GM19438 (cell line): ENCODE results near the gene NPBWR2.
A peak's percentile ranks its signal among the peaks of the same experiment; 100 is the strongest.

Source experiments
- ATAC-seq: cut with Tn5 transposase; IDR thresholded peaks from one replicate; pipeline ENCODE4 v1.9.1; 2021; ENCODE audit warnings: low read depth; ENCODE audit not compliant: unreplicated experiment

NPBWR2 gene

DNA sequence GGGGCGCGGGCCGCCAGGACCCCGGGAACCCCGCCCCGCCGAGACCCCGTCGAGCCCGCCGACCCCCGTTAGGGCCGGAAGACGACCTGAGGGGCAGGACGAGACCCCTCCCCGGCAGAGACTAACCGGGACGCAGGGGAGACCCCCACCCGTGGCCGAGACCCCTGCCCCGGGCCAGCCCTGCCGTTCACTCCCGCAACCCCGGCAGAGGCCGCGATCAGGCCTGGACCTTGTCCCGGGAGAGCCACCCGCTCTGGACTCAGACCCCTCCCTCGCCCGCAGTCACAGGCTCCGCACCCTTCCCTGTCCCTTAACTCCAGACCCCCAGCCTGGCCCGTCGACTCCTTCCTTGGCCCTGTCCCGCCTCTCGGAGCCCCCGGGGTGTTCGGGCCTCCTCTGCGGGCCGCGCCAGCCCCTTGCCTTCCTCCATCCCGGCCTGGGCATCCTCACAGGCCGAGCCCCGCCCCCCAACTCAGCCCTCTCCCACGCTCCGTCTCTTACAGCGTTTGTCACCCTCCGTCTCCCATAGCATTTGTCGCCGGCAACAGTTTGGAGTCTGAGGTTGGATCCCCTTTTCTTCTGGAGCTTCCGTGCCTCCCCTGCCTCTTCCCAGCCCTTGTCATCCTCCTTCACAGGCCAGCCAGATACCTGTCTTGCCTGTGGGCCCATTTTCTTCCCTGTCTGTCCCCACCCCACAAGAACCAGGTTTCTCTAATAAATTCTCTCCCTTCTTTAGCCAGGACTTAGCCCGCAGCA, 43.8 kb downstream of the NPBWR2 start:
- ATAC-seq, result no peak

DNA sequence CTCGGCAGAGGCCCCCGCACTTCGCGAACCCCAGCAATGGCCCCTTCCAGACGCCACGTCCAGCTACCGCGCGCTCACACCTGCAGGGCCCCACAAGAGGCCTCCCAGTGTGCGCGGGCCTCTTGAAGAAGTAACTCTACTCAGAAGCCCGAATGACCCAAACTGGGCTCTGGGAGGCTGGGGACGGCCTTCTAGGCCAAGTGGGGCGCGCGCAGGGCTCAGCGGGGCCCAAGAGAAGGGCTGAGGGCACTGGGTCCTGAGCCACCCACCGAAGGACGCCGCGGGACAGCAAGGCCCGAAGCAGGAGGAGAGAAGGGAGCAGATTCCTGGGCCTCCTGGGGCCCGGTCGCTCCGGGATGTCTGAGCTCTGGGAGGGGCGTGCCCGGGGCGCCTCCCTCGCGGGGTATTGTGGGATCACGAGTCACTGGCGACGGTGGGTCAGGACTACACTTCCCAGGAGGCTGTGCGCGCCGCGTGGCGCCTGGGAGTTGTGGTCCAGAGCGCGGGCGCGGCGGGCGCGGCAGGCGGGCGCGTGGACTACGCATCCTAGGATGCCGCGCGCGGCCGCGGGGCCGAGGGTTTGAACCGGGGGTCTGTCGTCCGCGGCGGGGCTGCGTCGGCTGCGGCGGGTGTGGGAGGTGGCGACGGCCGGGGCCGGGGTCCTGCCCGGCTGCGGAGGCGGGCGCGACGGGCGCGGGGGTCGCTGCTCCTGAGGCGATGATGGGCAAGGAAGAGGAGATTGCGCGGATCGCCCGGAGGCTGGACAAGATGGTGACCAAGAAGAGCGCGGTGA, 44.6 kb downstream of the NPBWR2 start, which contains the start of gene TCEA2:
Gene TCEA2, plus strand, starts transcription at position 603 of the 793 bp plus-strand sequence. Its CDS starts 115 bp downstream, at position 718.
- ATAC-seq, result peak; percentile 65

- no peak for ATAC-seq
These were observed 45.1 kb downstream of the NPBWR2 start for GRCh38 chr20:64062276-64062595.

DNA sequence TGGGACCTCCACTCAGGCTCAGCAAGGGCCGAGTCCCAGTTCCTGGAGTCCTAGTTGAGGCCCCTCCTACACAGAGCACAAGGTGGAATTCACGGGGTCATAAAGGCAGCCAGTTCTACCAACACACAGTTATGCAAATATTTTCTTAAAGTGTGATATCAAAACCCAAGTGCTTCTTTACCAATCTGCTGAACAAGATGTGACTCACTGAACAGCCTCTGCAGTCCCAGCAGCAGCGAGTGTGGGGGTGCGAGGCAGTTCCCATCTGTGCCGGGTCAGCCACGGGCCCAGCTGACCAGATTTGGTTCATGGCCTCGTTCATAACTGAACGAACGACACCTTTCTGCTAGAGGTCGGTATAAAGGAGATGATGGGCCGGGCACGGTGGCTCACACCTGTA, 48.8 kb downstream of the NPBWR2 start:
- no peak for ATAC-seq

- ATAC-seq, result no peak
These were observed 49.5 kb downstream of the NPBWR2 start for GRCh38 chr20:64057628-64058498.

DNA sequence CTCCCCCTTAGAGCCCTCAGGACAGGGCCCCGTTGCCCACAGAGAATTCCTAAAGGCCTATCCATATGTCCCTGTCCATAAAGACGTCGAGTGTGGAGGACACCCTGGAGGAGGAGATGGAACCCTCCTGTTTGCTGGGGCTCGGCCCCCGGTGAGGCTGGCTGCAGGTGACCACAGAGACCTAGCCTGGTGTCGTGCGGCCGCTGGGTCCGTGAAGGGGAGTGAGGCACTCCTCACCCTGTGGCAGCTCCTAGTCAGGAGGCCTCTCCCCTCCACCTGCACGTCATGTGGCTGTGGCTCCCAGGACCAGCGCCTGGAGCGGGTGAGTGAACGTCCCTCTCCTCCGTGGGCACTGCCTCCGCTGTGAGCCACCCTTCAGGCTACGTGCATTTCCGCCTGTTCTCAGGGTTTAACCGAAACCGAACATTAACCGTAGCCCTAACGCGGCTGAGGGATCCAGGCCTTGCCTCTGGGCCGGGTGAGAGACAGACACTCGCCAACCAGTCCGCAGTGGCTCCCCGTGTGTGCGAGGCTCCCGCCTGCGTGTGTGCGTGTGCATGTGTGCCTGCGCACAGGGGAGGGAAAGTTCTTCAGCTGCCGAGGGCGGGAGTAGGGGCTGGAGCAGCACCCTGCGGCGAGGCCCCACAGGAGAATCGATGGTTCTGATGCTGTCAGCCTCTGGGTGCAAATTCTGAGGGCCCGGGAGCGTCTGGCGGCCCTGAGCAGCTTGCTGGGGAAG, 50.3 kb downstream of the NPBWR2 start:
- no peak for ATAC-seq

- ATAC-seq, result no peak
These were observed 50.8 kb downstream of the NPBWR2 start for GRCh38 chr20:64056639-64056888.

GRCh38 chr20:64055893-64056638, 51.3 kb downstream of the NPBWR2 start:
- no peak for ATAC-seq

- no peak for ATAC-seq
These were observed 51.9 kb downstream of the NPBWR2 start for GRCh38 chr20:64055396-64055892.

DNA sequence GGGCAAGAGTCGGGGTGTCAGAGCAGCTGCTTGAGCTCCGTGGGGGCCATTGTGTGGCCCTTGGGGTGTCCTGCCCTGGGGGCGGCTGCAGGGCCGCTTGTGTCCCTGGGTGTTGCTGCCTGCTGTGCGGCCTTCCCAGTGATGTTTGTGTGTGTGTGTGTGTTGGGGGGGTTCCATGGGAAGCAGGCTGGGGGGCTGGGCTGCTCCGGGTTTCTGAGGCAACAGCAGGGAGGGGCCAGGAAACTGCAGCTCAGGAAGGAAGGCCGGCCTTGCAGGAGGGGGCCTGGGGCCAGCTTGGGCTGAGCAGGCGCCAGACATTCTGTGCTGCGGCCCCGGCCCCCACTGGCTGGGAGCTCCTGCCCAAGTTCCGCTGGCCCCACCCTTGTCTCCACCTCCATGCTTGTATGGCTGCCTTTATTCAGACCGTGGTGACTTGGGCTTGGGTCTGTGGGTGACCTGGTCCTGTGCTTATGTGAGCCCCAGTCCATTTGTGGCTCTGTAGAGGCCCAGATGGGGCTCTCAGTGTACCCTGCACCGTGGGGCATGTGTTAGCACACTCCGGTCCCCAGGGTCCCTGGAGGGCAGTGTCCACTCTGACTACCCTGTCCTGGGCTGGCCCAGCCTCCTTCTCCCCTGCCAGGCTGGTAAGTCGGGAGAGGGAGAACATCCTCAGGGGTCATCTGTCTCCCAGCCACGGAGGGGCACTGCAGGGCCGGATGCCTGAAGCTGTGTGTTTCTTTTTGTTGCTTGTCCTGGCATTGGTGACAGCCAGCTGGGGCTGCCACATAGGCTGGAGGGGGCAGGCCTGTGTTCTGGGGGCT, 53.3 kb downstream of the NPBWR2 start:
- ATAC-seq, result no peak
